ENCODE data around the gene SLC35D1. TPM values are rescaled to one million over a fixed set of nuclear protein-coding genes. Genes with fewer than 3 reads are reported as not detected.
"Not testable (repeated sequence)": the region's sequence is repeated elsewhere in the genome, so short reads cannot be mapped to it uniquely, and the experiment has no call there.

SLC35D1 gene
- total RNA-seq, 4 donors from 2014 or later = 10.0 to 68.6 (median 51.9) TPM

GRCh38 chr1:67078291-67078690, 24.3 kb upstream of the SLC35D1 start:
- intact Hi-C loops (cut with DNase I; ENCODE audit: low total_unique reads) (no loop called here), in situ Hi-C loops (cut with MboI; ENCODE audit: low pct_ligation_motif_present in 1 of 4, low pct_unique_long_range_greater_than_20kb in 1 of 4, low sequenced_read_pairs in 3 of 4) (no loop called here)
- TF ChIP-seq POLR2AphosphoS5 (IDR thresholded peaks at IDR 0.05) (no peak), EP300 (IDR thresholded peaks at IDR 0.05; ENCODE audit: low read depth) (no peak), POLR2A (IDR thresholded peaks at IDR 0.05) (no peak), CTCF (IDR thresholded peaks at IDR 0.05) (no peak)
- no peak for DNase-seq
- Histone ChIP-seq H3K27me3 (no peaks in the 10 kb centered on the region), H3K36me3 (no peaks in the 10 kb centered on the region), H3K27ac (no peak overlapping the region), H3K4me3 (no peak overlapping the region), H3K9me3 (no peaks in the 10 kb centered on the region), H3K4me1 (no peaks in the 10 kb centered on the region)
- WGBS, 2 donors (ENCODE audit: low coverage in 1 of 2) = 95 to 97% methylated on average over 3 of the region's 3 CpGs

DNA sequence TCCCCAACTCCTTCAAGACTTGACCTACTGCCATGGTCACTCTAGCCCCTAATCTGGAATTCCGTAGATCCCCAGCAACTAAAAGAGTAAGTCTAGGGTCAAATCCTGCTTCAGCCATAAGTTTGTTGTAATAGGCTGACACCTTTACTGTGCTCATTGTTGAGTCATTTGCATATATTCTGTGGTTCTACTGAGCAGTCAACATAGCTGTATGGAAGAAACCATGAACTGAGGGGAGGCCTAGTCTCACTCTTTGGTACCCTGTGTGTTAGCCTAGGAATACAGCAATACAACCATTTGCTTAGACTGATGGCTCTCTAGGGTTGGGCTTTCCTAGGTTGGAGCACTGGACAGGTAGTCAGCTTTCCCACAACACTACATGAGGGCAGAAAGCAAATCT, 23.6 kb upstream of the SLC35D1 start:
- H3K4me3 ChIP-seq = no peak overlapping the region
- no peak for DNase-seq
- in situ Hi-C loops (cut with MboI; ENCODE audit: low pct_ligation_motif_present in 1 of 4, low pct_unique_long_range_greater_than_20kb in 1 of 4, low sequenced_read_pairs in 3 of 4) (no loop called here), intact Hi-C loops (cut with DNase I; ENCODE audit: low total_unique reads) (no loop called here)
- H3K36me3 ChIP-seq = no peaks in the 10 kb centered on the region
- H3K4me1 ChIP-seq = no peaks in the 10 kb centered on the region
- 93% methylated on average over 1 of the region's 1 CpG; no CpG with 5 or more reads in 1 of the 2 donors for WGBS, 2 donors (ENCODE audit: low coverage in 1 of 2)
- H3K27ac ChIP-seq = no peak overlapping the region
- TF ChIP-seq EP300 (IDR thresholded peaks at IDR 0.05; ENCODE audit: low read depth) (no peak), POLR2A (IDR thresholded peaks at IDR 0.05) (no peak), POLR2AphosphoS5 (IDR thresholded peaks at IDR 0.05) (no peak), CTCF (IDR thresholded peaks at IDR 0.05) (no peak)
- H3K27me3 ChIP-seq = no peaks in the 10 kb centered on the region
- no peaks in the 10 kb centered on the region for H3K9me3 ChIP-seq

DNA sequence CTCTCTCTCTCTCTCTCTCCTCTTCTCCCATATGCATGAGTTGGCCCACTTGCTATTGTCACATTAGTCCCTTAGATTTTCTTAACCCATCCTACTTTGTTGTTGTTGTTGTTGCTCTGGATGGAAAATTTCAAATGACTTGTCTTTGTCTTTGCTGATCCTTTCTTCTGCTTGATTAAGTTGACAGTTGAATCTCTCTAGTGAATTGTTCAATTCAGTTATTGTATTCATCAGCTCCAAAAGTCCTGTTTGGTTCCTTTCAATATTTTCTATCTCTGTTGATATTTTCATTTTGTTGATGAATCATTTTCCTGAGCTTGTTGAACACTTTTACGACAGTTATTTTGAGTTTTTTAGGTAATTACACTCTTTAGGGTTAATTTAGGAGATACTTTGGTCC, 18.8 kb upstream of the SLC35D1 start:
- no peaks in the 10 kb centered on the region for H3K27me3 ChIP-seq
- no peaks in the 10 kb centered on the region for H3K4me1 ChIP-seq
- WGBS, 2 donors (ENCODE audit: low coverage in 1 of 2) = 85 to 94% methylated on average over 1 of the region's 1 CpG
- no peak overlapping the region for H3K4me3 ChIP-seq
- H3K27ac ChIP-seq = no peak overlapping the region
- H3K36me3 ChIP-seq = no peaks in the 10 kb centered on the region
- in situ Hi-C loops (cut with MboI; ENCODE audit: low pct_ligation_motif_present in 1 of 4, low pct_unique_long_range_greater_than_20kb in 1 of 4, low sequenced_read_pairs in 3 of 4) = no loop called here
- TF ChIP-seq POLR2AphosphoS5 (IDR thresholded peaks at IDR 0.05) (no peak), EP300 (IDR thresholded peaks at IDR 0.05; ENCODE audit: low read depth) (no peak), CTCF (IDR thresholded peaks at IDR 0.05) (no peak), POLR2A (IDR thresholded peaks at IDR 0.05) (no peak)
- intact Hi-C loops (cut with DNase I; ENCODE audit: low total_unique reads) = no loop called here
- DNase-seq = no peak
- peaks cover 2 to 3% of the 10 kb centered on the region in 2 donors for H3K9me3 ChIP-seq

DNA sequence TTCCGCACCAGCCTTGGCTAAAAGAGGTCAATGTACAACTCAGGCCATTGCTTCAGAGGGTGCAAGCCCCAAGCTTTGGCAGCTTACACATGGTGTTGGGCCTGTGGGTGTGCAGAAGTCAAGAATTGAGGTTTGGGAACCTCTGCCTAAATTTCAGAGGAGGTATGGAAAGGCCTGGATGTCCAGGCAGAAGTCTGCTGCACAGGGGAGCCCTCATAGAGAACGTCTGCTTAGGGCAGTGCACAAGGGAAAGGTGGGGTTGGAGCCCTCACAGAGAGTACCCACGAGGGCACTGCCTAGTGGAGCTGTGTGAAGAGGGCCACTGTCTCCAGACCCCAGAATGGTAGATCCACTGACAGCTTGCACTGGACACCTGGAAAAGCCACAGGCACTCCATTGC, 13.7 kb upstream of the SLC35D1 start:
- H3K4me3 ChIP-seq; in situ Hi-C loops (cut with MboI; ENCODE audit: low pct_ligation_motif_present in 1 of 4, low pct_unique_long_range_greater_than_20kb in 1 of 4, low sequenced_read_pairs in 3 of 4); H3K9me3 ChIP-seq; H3K27ac ChIP-seq; DNase-seq; intact Hi-C loops (cut with DNase I; ENCODE audit: low total_unique reads); H3K27me3 ChIP-seq; H3K4me1 ChIP-seq; H3K36me3 ChIP-seq: not testable (repeated sequence)
- WGBS, 2 donors (ENCODE audit: low coverage in 1 of 2) = 30 to 80% methylated on average over 1 to 2 of the region's 3 CpGs

DNA sequence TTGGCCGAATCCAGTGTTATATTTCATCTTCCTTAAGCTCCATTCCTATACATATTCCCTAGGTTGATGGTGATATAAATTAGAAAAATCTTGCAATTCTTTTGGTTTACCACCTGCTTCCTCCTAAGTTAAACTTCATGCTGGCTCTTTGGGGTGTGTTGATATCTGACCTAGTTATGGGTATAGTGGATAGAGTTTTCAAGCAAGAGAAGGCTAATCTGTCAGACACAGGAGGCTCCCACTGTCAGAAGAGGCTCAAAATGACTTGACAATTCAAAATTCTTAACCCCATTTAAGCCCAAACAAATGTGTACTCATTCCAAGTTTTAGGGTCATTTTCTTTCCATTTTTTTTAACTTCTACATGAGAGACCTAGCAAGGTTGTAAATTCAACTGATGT, 8.5 kb upstream of the SLC35D1 start:
- Histone ChIP-seq H3K36me3 (no peaks in the 10 kb centered on the region), H3K27ac (no peak overlapping the region), H3K27me3 (no peaks in the 10 kb centered on the region), H3K9me3 (peaks cover 0 to 4% of the 10 kb centered on the region in 2 donors), H3K4me1 (no peaks in the 10 kb centered on the region), H3K4me3 (no peak overlapping the region)
- TF ChIP-seq POLR2A (IDR thresholded peaks at IDR 0.05) (no peak), EP300 (IDR thresholded peaks at IDR 0.05; ENCODE audit: low read depth) (no peak), CTCF (IDR thresholded peaks at IDR 0.05) (no peak), POLR2AphosphoS5 (IDR thresholded peaks at IDR 0.05) (no peak)
- in situ Hi-C loops (cut with MboI; ENCODE audit: low pct_ligation_motif_present in 1 of 4, low pct_unique_long_range_greater_than_20kb in 1 of 4, low sequenced_read_pairs in 3 of 4) (no loop called here), intact Hi-C loops (cut with DNase I; ENCODE audit: low total_unique reads) (no loop called here)
- 96 to 100% methylated on average over 1 of the region's 1 CpG for WGBS, 2 donors (ENCODE audit: low coverage in 1 of 2)
- DNase-seq = no peak
